ENCODE data around the gene MYL6B. TPM values are rescaled to one million over a fixed set of nuclear protein-coding genes. Genes with fewer than 3 reads are reported as not detected.

The MYL6B gene
- total and polyA plus RNA-seq, 8 donors = 4.9 to 98.1 (median 24.3) TPM; not detected in 1

- peak; percentile 98 to 99 for DNase-seq
- WGBS, 5 donors = 0 to 1% (median 0%) methylated on average over 27 to 30 of the region's 30 CpGs
- Histone ChIP-seq H3K27me3 (no peaks in the 10 kb centered on the region), H3K4me3 (peak within 1 kb of the TSS; percentile 71 to 85 (median 74)), H3K36me3 (peaks cover 39 to 41% (median 39%) of the 10 kb centered on the region in 4 donors), H3K4me1 (peaks cover 31 to 63% (median 55%) of the 10 kb centered on the region in 4 donors), H3K9me3 (no peaks in the 10 kb centered on the region), H3K27ac (peak within 1 kb of the TSS; percentile 95 to 99 (median 97))
- intact Hi-C loops (cut with DNase I; ENCODE audit: low total_unique reads) = no loop called here
- TF ChIP-seq POLR2AphosphoS5 (IDR thresholded peaks at IDR 0.05) (peak; percentile 100), CTCF (IDR thresholded peaks at IDR 0.05) (no peak), POLR2A (IDR thresholded peaks at IDR 0.05) (peak in 3 of 4 donors; percentile 95 to 99 (median 99))
Measured at GRCh38 chr12:56158029-56158925, 5.9 kb downstream of the MYL6B start, which contains the start of gene MYL6. Gene MYL6, plus strand, starts transcription at chr12:56158359. Its CDS starts 43 bp downstream, at chr12:56158402.

DNA sequence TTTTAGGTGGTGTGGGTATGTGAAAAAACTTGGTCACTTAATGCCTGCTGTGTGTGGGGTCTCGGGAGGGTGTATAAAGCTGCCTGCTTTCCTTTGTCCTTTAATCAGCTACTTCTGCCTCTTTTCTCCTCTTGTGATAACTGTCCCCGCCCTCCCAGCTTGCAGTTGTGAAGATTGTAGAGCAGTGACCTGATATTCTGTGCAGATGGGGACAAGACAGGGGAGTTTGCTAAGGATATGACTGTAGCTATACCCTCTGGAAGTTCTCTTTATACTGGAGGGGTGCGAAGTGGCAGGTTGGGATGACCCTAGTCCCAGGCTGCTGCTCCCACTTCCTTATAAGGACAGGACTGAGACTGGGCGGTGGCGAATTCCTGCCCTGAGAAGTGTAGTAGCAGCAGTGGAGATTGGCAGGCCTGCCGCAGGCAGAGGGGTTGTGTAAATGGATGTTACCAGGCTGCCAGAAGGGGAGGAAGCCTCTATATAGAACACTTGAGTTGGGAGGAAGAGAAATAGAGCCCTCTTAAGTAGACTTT lies 6.6 kb downstream of the MYL6B start:
- peak overlapping the region; percentile 71 to 85 (median 74) for H3K4me3 ChIP-seq
- 0 to 1% (median 0%) methylated on average over 6 of the region's 6 CpGs for WGBS, 5 donors
- peaks cover 31 to 63% (median 50%) of the 10 kb centered on the region in 4 donors for H3K4me1 ChIP-seq
- peaks cover 46 to 48% (median 46%) of the 10 kb centered on the region in 4 donors for H3K36me3 ChIP-seq
- TF ChIP-seq POLR2AphosphoS5 (IDR thresholded peaks at IDR 0.05) (peak; percentile 43 to 82 (median 76)), CTCF (IDR thresholded peaks at IDR 0.05) (no peak), EP300 (IDR thresholded peaks at IDR 0.05) (no peak), POLR2A (IDR thresholded peaks at IDR 0.05) (no peak)
- H3K27ac ChIP-seq = peak overlapping the region; percentile 95 to 99 (median 97)
- intact Hi-C loops (cut with DNase I; ENCODE audit: low total_unique reads) = no loop called here
- H3K9me3 ChIP-seq = no peaks in the 10 kb centered on the region
- DNase-seq = peak; percentile 82 to 91
- no peaks in the 10 kb centered on the region for H3K27me3 ChIP-seq

GRCh38 chr12:56159482-56160192 lies 7.2 kb downstream of the MYL6B start:
- no peak for TF ChIP-seq CTCF (IDR thresholded peaks at IDR 0.05)
- TF ChIP-seq EP300 (IDR thresholded peaks at IDR 0.05) = no peak
- no peak for TF ChIP-seq POLR2A (IDR thresholded peaks at IDR 0.05)
- no peak for TF ChIP-seq POLR2AphosphoS5 (IDR thresholded peaks at IDR 0.05)
- DNase-seq = peak in 1 of 2 donors; percentile 17
- Histone ChIP-seq H3K4me1 (peaks cover 31 to 69% (median 49%) of the 10 kb centered on the region in 4 donors), H3K36me3 (peaks cover 52 to 54% (median 52%) of the 10 kb centered on the region in 4 donors), H3K27me3 (no peaks in the 10 kb centered on the region), H3K4me3 (peak overlapping the region; percentile 71 to 85 (median 74)), H3K9me3 (no peaks in the 10 kb centered on the region), H3K27ac (peak overlapping the region; percentile 95 to 99 (median 97))
- 8 to 21% (median 15%) methylated on average over 8 of the region's 8 CpGs for WGBS, 5 donors
- intact Hi-C loops (cut with DNase I; ENCODE audit: low total_unique reads) = loop anchor here (5.0 kb wide), 1 partner anchor 37 kb away; no protein-coding TSS in a partner anchor
